A673 (cell line): Measurements from ENCODE around the gene TEPSIN. TPM values are rescaled to one million over a fixed set of nuclear protein-coding genes. Genes with fewer than 3 reads are reported as not detected.

Source experiments
- BruUV-seq: library from RNA; stranded (reverse); fragments of 400-500 nt; replicated peaks from 2 replicates; lab custom pipeline; 2021; lab: Mats Ljungman, UMichigan
- CTCF ChIA-PET: fragments of 300-600 bp; sonication (Branson Sonifier 250); formaldehyde crosslinking; loops from one replicate; lab custom pipeline; 2022; ENCODE audit warnings: antibody characterized with exemption; lab: Charles Lee
- POLR2A ChIA-PET: fragments of 300-600 bp; sonication (Branson Sonifier 250); formaldehyde crosslinking; loops from one replicate; lab custom pipeline; 2022; ENCODE audit warnings: antibody characterized with exemption; ENCODE audit not compliant: low non-redundant PET; lab: Charles Lee
- DNase-seq: peaks from one replicate; pipeline ENCODE4 v3.0.0-alpha.2; 2015; ENCODE audit warnings: low spot score
- H3K27ac ChIP-seq: fragments of 200-600 bp; sonication (generic); 2 replicates; pipeline ENCODE4 v1.5.1; 2016; ENCODE audit warnings: mixed run types, low read depth, mild to moderate bottlenecking, mixed read lengths, antibody characterized with exemption, low read length; ENCODE audit not compliant: poor library complexity, severe bottlenecking
- H3K27me3 ChIP-seq: fragments of 200-600 bp; sonication (generic); replicated peaks from 2 replicates; pipeline ENCODE4 v1.6.1; 2017; ENCODE audit warnings: mixed run types, low read depth, mild to moderate bottlenecking, mixed read lengths, antibody characterized with exemption, low read length; ENCODE audit not compliant: insufficient read depth, poor library complexity
- H3K36me3 ChIP-seq: fragments of 200-600 bp; sonication (generic); 2 replicates; pipeline ENCODE4 v1.6.1; 2016; ENCODE audit warnings: mixed run types, mild to moderate bottlenecking, mixed read lengths, antibody characterized with exemption, low read length; ENCODE audit not compliant: insufficient read depth, poor library complexity, severe bottlenecking
- H3K4me1 ChIP-seq: fragments of 200-600 bp; sonication (generic); 2 replicates; pipeline ENCODE4 v1.6.1; 2017; ENCODE audit warnings: mixed run types, mild to moderate bottlenecking, mixed read lengths, antibody characterized with exemption, low read length; ENCODE audit not compliant: insufficient read depth, poor library complexity, severe bottlenecking
- H3K4me3 ChIP-seq: fragments of 200-600 bp; sonication (generic); 2 replicates; pipeline ENCODE4 v1.5.1; 2016; ENCODE audit warnings: low read depth, mixed run types, mild to moderate bottlenecking, mixed read lengths, low read length; ENCODE audit not compliant: poor library complexity, severe bottlenecking
- H3K9me3 ChIP-seq: fragments of 200-600 bp; sonication (generic); 2 replicates; pipeline ENCODE4 v1.6.1; 2016; ENCODE audit warnings: mixed run types, low read depth, mild to moderate bottlenecking, mixed read lengths, antibody characterized with exemption, low read length; ENCODE audit not compliant: poor library complexity, severe bottlenecking
- EZH2 ChIP-seq: fragments of 200-600 bp; sonication (generic); IDR thresholded peaks from 2 replicates; pipeline ENCODE4 v1.6.1; 2017; ENCODE audit warnings: borderline replicate concordance, low read depth, mild to moderate bottlenecking, mixed read lengths, antibody characterized with exemption, low read length; ENCODE audit not compliant: poor library complexity, severe bottlenecking
- intact Hi-C: fragments of 100-400 bp; cut with micrococcal nuclease; formaldehyde crosslinking; loops from one replicate; pipeline ENCODE4 v1.10.0; 2022; ENCODE audit not compliant: unreplicated experiment
- total RNA-seq: library from RNA; stranded (reverse); gene quantifications from 2 replicates; pipeline ENCODE4 v1.2.3, GENCODE V29; 2021
- TF ChIP-seq, protein P1 (sequence below): fragments of 300-800, 200-600 bp; sonication (generic); conservative IDR thresholded peaks from 2 replicates; pipeline ENCODE4 v1.5.1; 2017; ENCODE audit warnings: low read depth, mild to moderate bottlenecking, antibody characterized with exemption, low read length, moderate library complexity, mixed read lengths

The TEPSIN gene
- total RNA-seq, 1 experiment from 2014 or later, result 36.1 TPM

DNA sequence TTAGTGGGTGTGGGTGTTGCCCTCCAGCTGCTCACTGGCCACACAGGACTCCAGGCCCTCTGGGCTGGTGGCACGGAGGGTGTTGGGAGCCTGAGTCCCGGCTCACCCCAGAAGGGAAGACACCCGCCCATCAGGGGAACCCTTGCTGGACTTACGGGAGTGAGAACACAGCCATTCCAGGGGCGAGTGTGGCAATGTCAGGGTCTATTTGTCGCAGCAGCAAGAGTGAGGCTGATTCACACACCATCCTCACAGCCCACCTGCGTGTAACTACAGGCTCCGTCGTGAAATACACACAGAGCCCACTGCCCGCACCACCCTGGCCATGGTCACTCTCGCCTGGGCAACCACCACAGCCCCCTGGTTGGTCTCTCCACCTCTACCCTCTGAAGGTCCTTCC lies 55.0 kb downstream of the TEPSIN start:
- Histone ChIP-seq H3K36me3 (no peaks in the 10 kb centered on the region), H3K9me3 (no peaks in the 10 kb centered on the region), H3K27me3 (no peaks in the 10 kb centered on the region), H3K4me3 (no peak overlapping the region), H3K27ac (no peak overlapping the region), H3K4me1 (no peaks in the 10 kb centered on the region)
- no peak for DNase-seq
- ChIA-PET POLR2A (no interaction called here), CTCF (no interaction called here)
- BruUV-seq, result no TSS peak
- TF ChIP-seq, protein P1, sequence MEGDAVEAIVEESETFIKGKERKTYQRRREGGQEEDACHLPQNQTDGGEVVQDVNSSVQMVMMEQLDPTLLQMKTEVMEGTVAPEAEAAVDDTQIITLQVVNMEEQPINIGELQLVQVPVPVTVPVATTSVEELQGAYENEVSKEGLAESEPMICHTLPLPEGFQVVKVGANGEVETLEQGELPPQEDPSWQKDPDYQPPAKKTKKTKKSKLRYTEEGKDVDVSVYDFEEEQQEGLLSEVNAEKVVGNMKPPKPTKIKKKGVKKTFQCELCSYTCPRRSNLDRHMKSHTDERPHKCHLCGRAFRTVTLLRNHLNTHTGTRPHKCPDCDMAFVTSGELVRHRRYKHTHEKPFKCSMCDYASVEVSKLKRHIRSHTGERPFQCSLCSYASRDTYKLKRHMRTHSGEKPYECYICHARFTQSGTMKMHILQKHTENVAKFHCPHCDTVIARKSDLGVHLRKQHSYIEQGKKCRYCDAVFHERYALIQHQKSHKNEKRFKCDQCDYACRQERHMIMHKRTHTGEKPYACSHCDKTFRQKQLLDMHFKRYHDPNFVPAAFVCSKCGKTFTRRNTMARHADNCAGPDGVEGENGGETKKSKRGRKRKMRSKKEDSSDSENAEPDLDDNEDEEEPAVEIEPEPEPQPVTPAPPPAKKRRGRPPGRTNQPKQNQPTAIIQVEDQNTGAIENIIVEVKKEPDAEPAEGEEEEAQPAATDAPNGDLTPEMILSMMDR, result no peak
- no peak for TF ChIP-seq EZH2
- intact Hi-C loops, result no loop called here

DNA sequence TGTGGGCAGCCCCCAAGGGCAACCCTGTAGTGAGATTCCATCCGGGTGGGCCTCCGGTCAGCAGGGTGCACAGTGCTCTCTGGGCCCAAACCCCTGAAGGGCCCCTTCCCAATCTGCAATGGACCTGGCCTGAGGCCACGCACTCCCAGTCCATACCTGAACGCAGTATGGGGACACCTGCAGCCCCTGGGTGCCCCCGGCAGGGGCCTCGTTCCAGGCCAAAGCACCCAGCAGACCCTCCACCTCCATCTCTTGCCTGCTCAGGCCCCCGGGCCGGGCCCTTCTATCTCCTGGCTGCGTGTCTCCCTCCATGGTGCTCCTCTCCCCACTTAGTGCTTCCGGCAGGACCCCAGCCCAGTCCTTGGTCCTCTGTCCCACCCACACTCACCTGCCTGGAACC lies 55.5 kb downstream of the TEPSIN start:
- H3K27ac ChIP-seq, result no peak overlapping the region
- H3K9me3 ChIP-seq, result no peaks in the 10 kb centered on the region
- no peaks in the 10 kb centered on the region for H3K27me3 ChIP-seq
- POLR2A ChIA-PET, result no interaction called here
- CTCF ChIA-PET, result no interaction called here
- no peaks in the 10 kb centered on the region for H3K4me1 ChIP-seq
- no peak for TF ChIP-seq EZH2
- TF ChIP-seq, protein P1, result no peak
- intact Hi-C loops, result no loop called here
- no peak overlapping the region for H3K4me3 ChIP-seq
- DNase-seq, result no peak
- BruUV-seq, result no TSS peak
- H3K36me3 ChIP-seq, result no peaks in the 10 kb centered on the region

DNA sequence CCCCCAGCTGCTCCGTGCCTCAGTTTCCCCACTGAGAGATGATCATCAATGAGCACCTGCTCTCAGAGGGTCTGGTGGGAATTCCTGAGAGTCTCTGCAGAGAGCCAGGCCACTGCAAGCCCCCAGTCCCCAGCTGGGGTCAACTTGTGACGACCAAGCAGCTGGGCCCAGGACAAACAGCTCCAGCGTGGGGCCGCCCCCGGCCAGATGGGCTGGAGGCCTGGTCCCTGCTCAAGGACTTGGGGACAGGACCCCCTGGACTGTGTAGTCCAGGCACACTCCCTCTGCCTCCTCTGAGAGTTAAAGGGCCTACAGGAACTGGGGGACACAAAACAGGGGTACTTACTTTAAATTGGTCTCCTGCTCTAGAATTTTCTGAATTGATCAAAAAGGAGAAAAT lies 56.3 kb downstream of the TEPSIN start:
- Histone ChIP-seq H3K36me3 (no peaks in the 10 kb centered on the region), H3K9me3 (no peaks in the 10 kb centered on the region), H3K27me3 (no peaks in the 10 kb centered on the region), H3K27ac (no peak overlapping the region), H3K4me1 (no peaks in the 10 kb centered on the region), H3K4me3 (no peak overlapping the region)
- no peak for DNase-seq
- no TSS peak for BruUV-seq
- TF ChIP-seq, protein P1, result no peak
- no peak for TF ChIP-seq EZH2
- ChIA-PET POLR2A (no interaction called here), CTCF (no interaction called here)
- intact Hi-C loops, result no loop called here
